Hepatocyte (in vitro differentiated cells): ENCODE measurements around the gene FAM174C. TPM values are rescaled to one million over a fixed set of nuclear protein-coding genes. Genes with fewer than 3 reads are reported as not detected.
"Not testable (repeated sequence)": the region's sequence is repeated elsewhere in the genome, so short reads cannot be mapped to it uniquely, and the experiment has no call there.

Experiments used
- DNase-seq: peaks from one replicate; pipeline ENCODE4 v3.0.0-alpha.2; 2016; ENCODE audit warnings: low spot score
- H2AFZ ChIP-seq: fragments of 200-600 bp; sonication (generic); 2 replicates; pipeline ENCODE4 v1.6.0; 2016; ENCODE audit warnings: antibody characterized with exemption, mild to moderate bottlenecking
- H3K27ac ChIP-seq: fragments of 200-600 bp; sonication (generic); 2 replicates; pipeline ENCODE4 v1.5.1; 2016; ENCODE audit warnings: mild to moderate bottlenecking
- H3K27me3 ChIP-seq: fragments of 200-600 bp; sonication (generic); 2 replicates; pipeline ENCODE4 v1.6.1; 2016
- H3K36me3 ChIP-seq: fragments of 200-600 bp; sonication (generic); replicated peaks from 2 replicates; pipeline ENCODE4 v1.5.1; 2016; ENCODE audit warnings: low read depth; ENCODE audit not compliant: insufficient read depth
- H3K4me1 ChIP-seq: fragments of 200-600 bp; sonication (generic); 2 replicates; pipeline ENCODE4 v1.5.1; 2016; ENCODE audit warnings: mild to moderate bottlenecking, moderate library complexity; ENCODE audit not compliant: insufficient read depth
- H3K4me2 ChIP-seq: fragments of 200-600 bp; sonication (generic); 2 replicates; pipeline ENCODE4 v1.6.0; 2016
- H3K4me3 ChIP-seq: fragments of 200-600 bp; sonication (generic); 2 replicates; pipeline ENCODE4 v1.5.1; 2016; ENCODE audit warnings: mild to moderate bottlenecking
- H3K79me2 ChIP-seq: fragments of 200-600 bp; sonication (generic); 2 replicates; pipeline ENCODE4 v1.6.0; 2017; ENCODE audit warnings: mild to moderate bottlenecking
- H3K9me2 ChIP-seq: fragments of 200-600 bp; sonication (generic); replicated peaks from 2 replicates; pipeline ENCODE4 v1.6.0; 2017; ENCODE audit warnings: mild to moderate bottlenecking; ENCODE audit not compliant: insufficient read depth
- H3K9me3 ChIP-seq: fragments of 200-600 bp; sonication (generic); 2 replicates; pipeline ENCODE4 v1.5.1; 2016; ENCODE audit warnings: low read depth, mild to moderate bottlenecking
- H4K20me1 ChIP-seq: fragments of 200-600 bp; sonication (generic); 2 replicates; pipeline ENCODE4 v1.6.0; 2016; ENCODE audit warnings: mild to moderate bottlenecking; ENCODE audit not compliant: insufficient read depth, poor library complexity, severe bottlenecking
- CTCF ChIP-seq: fragments of 200-600 bp; sonication (generic); IDR thresholded peaks from 2 replicates; pipeline ENCODE4 v1.5.1; 2016; ENCODE audit warnings: antibody characterized with exemption, mild to moderate bottlenecking; ENCODE audit not compliant: poor library complexity
- EZH2 ChIP-seq: fragments of 200-600 bp; sonication (generic); IDR thresholded peaks from 2 replicates; pipeline ENCODE4 v1.6.1; 2016; ENCODE audit warnings: antibody characterized with exemption, mild to moderate bottlenecking, borderline replicate concordance
- EZH2phosphoT487 ChIP-seq: fragments of 200-600 bp; sonication (generic); IDR thresholded peaks from one replicate; pipeline ENCODE4 v1.6.1; 2018; ENCODE audit warnings: antibody characterized with exemption, mild to moderate bottlenecking, low read depth, moderate library complexity; ENCODE audit not compliant: unreplicated experiment, severe bottlenecking
- WGBS: methylation state at CpG from one replicate; pipeline ENCODE4 v1.1.6; 2016; ENCODE audit warnings: low lambda C conversion rate; ENCODE audit errors: missing lambda C conversion rate; 5-methylcytosine and 5-hydroxymethylcytosine counted together
- polyA plus RNA-seq: library from polyadenylated mRNA; unstranded; fragments of >200 nt; fragmentation: Nextera tagmentation; extraction: Ambion mirVana; gene quantifications from 2 replicates; pipeline ENCODE4 v1.2.1, GENCODE V29; 2016
- total RNA-seq: library from RNA; depleted of rRNA; stranded (reverse); fragments of >200 nt; gene quantifications from 2 replicates; pipeline ENCODE4 v1.2.3, GENCODE V29; 2014

Gene FAM174C
- total and polyA plus RNA-seq, 2 experiments from 2014 or later = 25.5 to 79.9 TPM

GRCh38 chr19:1245494-1246264, 29.7 kb upstream of the FAM174C start:
- 77% methylated on average over 22 of the region's 26 CpGs for WGBS
- DNase-seq = peak; percentile 79
- Histone ChIP-seq H3K36me3 (no peaks in the 10 kb centered on the region), H3K9me2 (no peaks in the 10 kb centered on the region), H3K79me2 (peaks cover 32% of the 10 kb centered on the region), H4K20me1 (peaks cover under 1% of the 10 kb centered on the region), H3K27ac (peak overlapping the region; percentile 100), H2AFZ (no peak overlapping the region), H3K4me2 (peak overlapping the region; percentile 70), H3K27me3 (no peaks in the 10 kb centered on the region), H3K4me3 (no peak overlapping the region), H3K4me1 (peaks cover 44% of the 10 kb centered on the region), H3K9me3 (no peaks in the 10 kb centered on the region)
- TF ChIP-seq CTCF (no peak), EZH2phosphoT487 (no peak), EZH2 (no peak)

- H3K9me3 ChIP-seq, H4K20me1 ChIP-seq, H3K36me3 ChIP-seq, H3K4me3 ChIP-seq, H3K9me2 ChIP-seq, H2AFZ ChIP-seq, H3K27me3 ChIP-seq: not testable (repeated sequence)
- peak overlapping the region; percentile 39 for H3K4me2 ChIP-seq
- 85% methylated on average over 26 of the region's 27 CpGs for WGBS
- peak overlapping the region; percentile 100 for H3K27ac ChIP-seq
- DNase-seq = peak; percentile 69
- H3K4me1 ChIP-seq = peaks cover 40% of the 10 kb centered on the region
- H3K79me2 ChIP-seq = peaks cover 40% of the 10 kb centered on the region
Observed at GRCh38 chr19:1246265-1247087, 28.9 kb upstream of the FAM174C start.

- Histone ChIP-seq H3K9me3 (no peaks in the 10 kb centered on the region), H3K4me3 (no peak overlapping the region), H3K27me3 (no peaks in the 10 kb centered on the region), H2AFZ (no peak overlapping the region), H3K36me3 (no peaks in the 10 kb centered on the region), H3K4me2 (peak overlapping the region; percentile 90), H4K20me1 (peaks cover 14% of the 10 kb centered on the region), H3K4me1 (peaks cover 36% of the 10 kb centered on the region), H3K27ac (peak overlapping the region; percentile 100), H3K79me2 (peaks cover 43% of the 10 kb centered on the region), H3K9me2 (no peaks in the 10 kb centered on the region)
- WGBS = 89% methylated on average over 7 of the region's 8 CpGs
- no peak for DNase-seq
- TF ChIP-seq EZH2 (no peak), EZH2phosphoT487 (no peak), CTCF (no peak)
Observed at GRCh38 chr19:1247748-1248138, 27.6 kb upstream of the FAM174C start.
